ENCODE data around the gene HEXD.

Gene HEXD

GRCh38 chr17:82439194-82439828 lies 21.2 kb downstream of the HEXD start:
- Histone ChIP-seq H3K4me3 (ENCODE audit: low read depth in 1 of 2, low read length in 2 of 2) (no peak overlapping the region), H3K36me3 (ENCODE audit: control insufficient read depth in 1 of 2, insufficient read depth in 2 of 2, low read length in 2 of 2) (peaks cover 0 to 40% of the 10 kb centered on the region in 2 donors), H3K4me1 (ENCODE audit: control insufficient read depth in 1 of 2, insufficient read depth in 2 of 2, low read length in 2 of 2) (no peaks in the 10 kb centered on the region), H3K27me3 (ENCODE audit: low read depth, low read length) (no peaks in the 10 kb centered on the region), H3K27ac (ENCODE audit: low read length) (no peak overlapping the region), H3K9me3 (ENCODE audit: control insufficient read depth in 1 of 2, low read length in 2 of 2) (no peaks in the 10 kb centered on the region)

DNA sequence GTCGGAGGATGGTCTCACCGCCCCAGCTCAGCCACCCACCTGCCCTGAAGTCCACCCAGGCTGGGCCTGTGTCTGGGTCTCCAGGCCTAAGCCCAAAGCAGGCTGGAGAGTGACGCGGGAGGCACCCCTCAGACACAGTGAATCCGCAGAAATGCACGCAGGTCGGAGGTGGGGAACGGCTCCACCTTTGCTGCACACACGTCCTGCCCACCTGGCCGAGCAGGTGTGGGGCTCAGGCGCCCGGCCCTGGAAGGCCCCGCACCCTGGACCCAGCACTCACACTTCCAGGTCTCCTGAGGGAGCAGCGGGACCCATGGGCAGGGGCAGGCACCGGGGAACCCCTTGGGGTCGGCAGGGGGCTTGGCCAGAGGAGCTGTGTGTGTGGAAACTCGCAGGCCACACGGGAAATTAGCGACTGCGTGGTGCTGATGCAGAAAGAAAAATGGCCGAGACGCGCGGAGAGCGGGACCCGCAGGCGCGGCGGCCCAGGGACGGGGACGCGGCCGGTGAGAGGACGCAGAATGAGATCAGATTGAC lies 21.8 kb downstream of the HEXD start:
- no peaks in the 10 kb centered on the region for H3K9me3 ChIP-seq (ENCODE audit: control insufficient read depth in 1 of 2, low read length in 2 of 2)
- H3K27me3 ChIP-seq (ENCODE audit: low read depth, low read length): no peaks in the 10 kb centered on the region
- no peak overlapping the region for H3K27ac ChIP-seq (ENCODE audit: low read length)
- no peaks in the 10 kb centered on the region for H3K4me1 ChIP-seq (ENCODE audit: control insufficient read depth in 1 of 2, insufficient read depth in 2 of 2, low read length in 2 of 2)
- peaks cover 0 to 43% of the 10 kb centered on the region in 2 donors for H3K36me3 ChIP-seq (ENCODE audit: control insufficient read depth in 1 of 2, insufficient read depth in 2 of 2, low read length in 2 of 2)
- no peak overlapping the region for H3K4me3 ChIP-seq (ENCODE audit: low read depth in 1 of 2, low read length in 2 of 2)

- Histone ChIP-seq H3K4me3 (ENCODE audit: low read depth in 1 of 2, low read length in 2 of 2) (no peak overlapping the region), H3K27ac (ENCODE audit: low read length) (no peak overlapping the region)
Observed at GRCh38 chr17:82440469-82440981, 22.4 kb downstream of the HEXD start.

GRCh38 chr17:82440991-82441627 lies 23.0 kb downstream of the HEXD start:
- no peak overlapping the region for H3K4me3 ChIP-seq (ENCODE audit: low read depth in 1 of 2, low read length in 2 of 2)
- peaks cover 0 to 40% of the 10 kb centered on the region in 2 donors for H3K36me3 ChIP-seq (ENCODE audit: control insufficient read depth in 1 of 2, insufficient read depth in 2 of 2, low read length in 2 of 2)
- no peaks in the 10 kb centered on the region for H3K9me3 ChIP-seq (ENCODE audit: control insufficient read depth in 1 of 2, low read length in 2 of 2)
- no peaks in the 10 kb centered on the region for H3K27me3 ChIP-seq (ENCODE audit: low read depth, low read length)
- H3K4me1 ChIP-seq (ENCODE audit: control insufficient read depth in 1 of 2, insufficient read depth in 2 of 2, low read length in 2 of 2): peaks cover 0 to 7% of the 10 kb centered on the region in 2 donors
- no peak overlapping the region for H3K27ac ChIP-seq (ENCODE audit: low read length)

More at GRCh38 chr17:82440469-82440981, 22.4 kb downstream of the HEXD start:
- Histone ChIP-seq H3K4me1 (ENCODE audit: control insufficient read depth in 1 of 2, insufficient read depth in 2 of 2, low read length in 2 of 2) (peaks cover 0 to 2% of the 10 kb centered on the region in 2 donors), H3K9me3 (ENCODE audit: control insufficient read depth in 1 of 2, low read length in 2 of 2) (no peaks in the 10 kb centered on the region), H3K36me3 (ENCODE audit: control insufficient read depth in 1 of 2, insufficient read depth in 2 of 2, low read length in 2 of 2) (peaks cover 0 to 43% of the 10 kb centered on the region in 2 donors), H3K27me3 (ENCODE audit: low read depth, low read length) (no peaks in the 10 kb centered on the region)

DNA sequence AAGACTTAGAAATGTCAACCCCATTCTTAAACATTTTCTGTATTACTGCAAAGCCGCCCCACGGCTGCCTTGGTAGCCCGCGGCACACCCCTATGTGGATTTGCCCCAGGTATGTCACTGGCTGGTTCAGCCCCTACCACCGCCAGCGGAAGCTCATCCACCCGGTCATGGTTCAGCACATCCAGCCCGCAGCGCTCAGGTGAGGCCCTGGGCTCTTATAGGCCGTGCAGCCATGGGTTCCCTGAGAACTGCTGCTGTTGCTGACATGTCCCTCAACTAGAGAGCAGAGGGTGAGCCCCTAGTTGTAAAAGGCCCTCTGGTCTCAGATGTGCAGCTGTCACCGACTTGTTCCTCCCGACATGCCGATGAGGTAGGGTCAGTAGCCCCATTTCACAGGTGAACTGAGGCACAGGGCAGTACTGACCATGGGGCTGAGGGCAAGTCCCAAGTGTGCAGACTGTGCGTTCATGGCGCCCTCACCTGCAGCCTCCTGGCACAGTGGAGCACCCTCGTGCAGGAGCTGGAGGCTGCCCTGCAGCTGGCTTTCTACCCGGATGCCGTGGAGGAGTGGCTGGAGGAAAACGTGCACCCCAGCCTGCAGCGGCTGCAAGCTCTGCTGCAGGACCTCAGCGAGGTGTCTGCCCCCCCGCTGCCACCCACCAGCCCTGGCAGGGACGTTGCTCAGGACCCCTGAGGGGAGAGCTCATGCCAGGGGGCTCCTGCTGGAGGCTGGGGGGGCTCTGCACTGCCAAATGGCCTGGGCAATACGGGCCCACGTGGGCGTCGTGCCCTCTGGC lies 23.7 kb downstream of the HEXD start:
- Histone ChIP-seq H3K36me3 (ENCODE audit: control insufficient read depth in 1 of 2, insufficient read depth in 2 of 2, low read length in 2 of 2) (peaks cover 0 to 33% of the 10 kb centered on the region in 2 donors), H3K4me3 (ENCODE audit: low read depth in 1 of 2, low read length in 2 of 2) (no peak overlapping the region), H3K27me3 (ENCODE audit: low read depth, low read length) (no peaks in the 10 kb centered on the region), H3K4me1 (ENCODE audit: control insufficient read depth in 1 of 2, insufficient read depth in 2 of 2, low read length in 2 of 2) (peaks cover 0 to 7% of the 10 kb centered on the region in 2 donors), H3K9me3 (ENCODE audit: control insufficient read depth in 1 of 2, low read length in 2 of 2) (no peaks in the 10 kb centered on the region), H3K27ac (ENCODE audit: low read length) (no peak overlapping the region)

- H3K36me3 ChIP-seq (ENCODE audit: control insufficient read depth in 1 of 2, insufficient read depth in 2 of 2, low read length in 2 of 2): peaks cover 0 to 29% of the 10 kb centered on the region in 2 donors
- no peaks in the 10 kb centered on the region for H3K9me3 ChIP-seq (ENCODE audit: control insufficient read depth in 1 of 2, low read length in 2 of 2)
- H3K27ac ChIP-seq (ENCODE audit: low read length): no peak overlapping the region
- H3K27me3 ChIP-seq (ENCODE audit: low read depth, low read length): no peaks in the 10 kb centered on the region
- no peak overlapping the region for H3K4me3 ChIP-seq (ENCODE audit: low read depth in 1 of 2, low read length in 2 of 2)
- peaks cover 0 to 7% of the 10 kb centered on the region in 2 donors for H3K4me1 ChIP-seq (ENCODE audit: control insufficient read depth in 1 of 2, insufficient read depth in 2 of 2, low read length in 2 of 2)
Observed at GRCh38 chr17:82442643-82443464, 24.7 kb downstream of the HEXD start.

DNA sequence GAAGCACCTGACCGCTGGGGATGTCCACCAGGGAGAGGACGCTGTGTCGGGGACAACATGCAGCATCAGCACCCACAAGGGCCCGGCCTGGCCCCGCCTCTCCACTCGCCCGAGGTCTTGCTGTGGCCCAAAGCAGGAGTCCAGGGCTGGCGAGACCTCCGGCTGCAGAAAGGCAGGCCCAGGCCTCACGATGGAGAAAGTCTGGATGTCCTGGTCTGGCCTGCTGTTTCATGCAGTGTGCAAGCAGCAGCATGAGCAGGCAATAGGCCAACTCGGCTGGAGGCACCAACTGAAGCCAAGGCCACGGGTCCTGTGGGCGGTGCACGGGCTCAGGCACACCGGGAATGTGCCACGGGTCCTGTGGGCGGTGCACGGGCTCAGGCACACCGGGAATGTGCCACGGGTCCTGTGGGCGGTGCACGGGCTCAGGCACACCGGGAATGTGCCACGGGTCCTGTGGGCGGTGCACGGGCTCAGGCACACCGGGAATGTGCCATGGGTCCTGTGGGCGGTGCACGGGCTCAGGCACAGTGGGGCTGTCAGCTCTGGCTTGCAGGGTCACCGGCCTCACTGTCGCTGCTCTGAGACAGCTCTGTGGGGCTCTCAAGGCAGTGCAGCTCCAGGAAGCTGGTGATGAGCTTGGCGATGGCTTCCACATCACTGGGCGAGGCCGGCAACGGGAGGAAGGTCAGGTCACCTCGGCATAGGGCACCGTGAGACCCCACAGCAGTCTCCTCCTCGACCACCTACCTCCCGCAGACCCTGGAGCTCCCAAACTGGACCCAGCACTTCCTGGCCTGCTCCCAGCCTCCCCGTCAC lies 25.5 kb downstream of the HEXD start:
- Histone ChIP-seq H3K27me3 (ENCODE audit: low read depth, low read length) (no peaks in the 10 kb centered on the region), H3K4me1 (ENCODE audit: control insufficient read depth in 1 of 2, insufficient read depth in 2 of 2, low read length in 2 of 2) (peaks cover 0 to 7% of the 10 kb centered on the region in 2 donors)

DNA sequence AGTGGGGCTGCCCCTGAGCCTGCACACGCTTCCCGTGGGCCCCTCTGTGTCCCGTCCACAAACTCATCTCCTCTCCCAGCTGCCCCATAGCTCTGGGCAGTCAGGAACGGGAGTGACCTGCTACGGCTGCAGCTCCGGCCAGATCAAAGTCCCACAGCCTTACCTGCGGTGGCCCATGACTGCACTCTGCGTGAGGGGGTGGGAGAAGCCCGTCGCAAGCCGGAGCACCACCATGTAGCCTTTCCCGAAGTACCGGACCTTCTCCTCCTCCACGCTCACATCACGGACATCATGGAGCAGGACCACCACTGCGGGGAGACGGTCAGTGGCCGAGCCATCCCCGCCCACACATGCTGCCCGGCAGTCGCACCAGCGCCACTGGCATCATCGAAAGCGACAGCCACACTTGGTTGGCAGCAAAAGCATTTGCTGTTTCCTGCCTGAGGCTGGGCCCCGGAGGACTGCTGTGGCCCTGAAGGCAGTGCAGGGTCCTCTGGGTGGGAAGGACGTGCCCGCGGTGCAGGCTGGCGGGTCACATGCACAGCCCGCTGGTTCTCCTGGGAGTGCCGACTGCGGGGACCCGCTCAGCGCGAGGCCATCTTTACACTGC lies 26.2 kb downstream of the HEXD start:
- Histone ChIP-seq H3K36me3 (ENCODE audit: control insufficient read depth in 1 of 2, insufficient read depth in 2 of 2, low read length in 2 of 2) (peaks cover 0 to 29% of the 10 kb centered on the region in 2 donors), H3K4me1 (ENCODE audit: control insufficient read depth in 1 of 2, insufficient read depth in 2 of 2, low read length in 2 of 2) (peaks cover 0 to 7% of the 10 kb centered on the region in 2 donors), H3K4me3 (ENCODE audit: low read depth in 1 of 2, low read length in 2 of 2) (no peak overlapping the region), H3K9me3 (ENCODE audit: control insufficient read depth in 1 of 2, low read length in 2 of 2) (no peaks in the 10 kb centered on the region), H3K27ac (ENCODE audit: low read length) (no peak overlapping the region), H3K27me3 (ENCODE audit: low read depth, low read length) (no peaks in the 10 kb centered on the region)

More for the DNA sequence above, 25.5 kb downstream of the HEXD start:
- peaks cover 0 to 29% of the 10 kb centered on the region in 2 donors for H3K36me3 ChIP-seq (ENCODE audit: control insufficient read depth in 1 of 2, insufficient read depth in 2 of 2, low read length in 2 of 2)
- H3K27ac ChIP-seq (ENCODE audit: low read length): no peak overlapping the region
- no peak overlapping the region for H3K4me3 ChIP-seq (ENCODE audit: low read depth in 1 of 2, low read length in 2 of 2)
- H3K9me3 ChIP-seq (ENCODE audit: control insufficient read depth in 1 of 2, low read length in 2 of 2): no peaks in the 10 kb centered on the region

- H3K4me1 ChIP-seq (ENCODE audit: control insufficient read depth in 1 of 2, insufficient read depth in 2 of 2, low read length in 2 of 2): peaks cover 0 to 7% of the 10 kb centered on the region in 2 donors
- H3K4me3 ChIP-seq (ENCODE audit: low read depth in 1 of 2, low read length in 2 of 2): no peak overlapping the region
- peaks cover 0 to 25% of the 10 kb centered on the region in 2 donors for H3K36me3 ChIP-seq (ENCODE audit: control insufficient read depth in 1 of 2, insufficient read depth in 2 of 2, low read length in 2 of 2)
- H3K9me3 ChIP-seq (ENCODE audit: control insufficient read depth in 1 of 2, low read length in 2 of 2): no peaks in the 10 kb centered on the region
- H3K27me3 ChIP-seq (ENCODE audit: low read depth, low read length): no peaks in the 10 kb centered on the region
- no peak overlapping the region for H3K27ac ChIP-seq (ENCODE audit: low read length)
Observed at GRCh38 chr17:82444941-82445521, 26.9 kb downstream of the HEXD start.

All from muscle layer of duodenum (tissue), 2 donors.